A549 treated with CORT108297 at 1 μM for 4 hours (cell line): Measurements from ENCODE around the gene SLMAP. TPM values are rescaled to one million over a fixed set of nuclear protein-coding genes. Genes with fewer than 3 reads are reported as not detected.

Experiments used
- total RNA-seq: library from RNA; stranded (reverse); fragments of 200-300 nt; extraction: Qiagen RNA extraction; gene quantifications from 5 replicates; pipeline ENCODE4 v1.2.3, GENCODE V29; 2022

The SLMAP gene, protein sequence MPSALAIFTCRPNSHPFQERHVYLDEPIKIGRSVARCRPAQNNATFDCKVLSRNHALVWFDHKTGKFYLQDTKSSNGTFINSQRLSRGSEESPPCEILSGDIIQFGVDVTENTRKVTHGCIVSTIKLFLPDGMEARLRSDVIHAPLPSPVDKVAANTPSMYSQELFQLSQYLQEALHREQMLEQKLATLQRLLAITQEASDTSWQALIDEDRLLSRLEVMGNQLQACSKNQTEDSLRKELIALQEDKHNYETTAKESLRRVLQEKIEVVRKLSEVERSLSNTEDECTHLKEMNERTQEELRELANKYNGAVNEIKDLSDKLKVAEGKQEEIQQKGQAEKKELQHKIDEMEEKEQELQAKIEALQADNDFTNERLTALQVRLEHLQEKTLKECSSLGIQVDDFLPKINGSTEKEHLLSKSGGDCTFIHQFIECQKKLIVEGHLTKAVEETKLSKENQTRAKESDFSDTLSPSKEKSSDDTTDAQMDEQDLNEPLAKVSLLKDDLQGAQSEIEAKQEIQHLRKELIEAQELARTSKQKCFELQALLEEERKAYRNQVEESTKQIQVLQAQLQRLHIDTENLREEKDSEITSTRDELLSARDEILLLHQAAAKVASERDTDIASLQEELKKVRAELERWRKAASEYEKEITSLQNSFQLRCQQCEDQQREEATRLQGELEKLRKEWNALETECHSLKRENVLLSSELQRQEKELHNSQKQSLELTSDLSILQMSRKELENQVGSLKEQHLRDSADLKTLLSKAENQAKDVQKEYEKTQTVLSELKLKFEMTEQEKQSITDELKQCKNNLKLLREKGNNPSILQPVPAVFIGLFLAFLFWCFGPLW
- 21.3 to 28.5 TPM (median 25.8 TPM) in 5 replicates for total RNA-seq

GRCh38 chr3:57755741-57756527 is at the start of gene SLMAP:
Gene SLMAP, plus strand, starts transcription at chr3:57756309. Its CDS starts 1,343 bp downstream, at chr3:57757652.

Other genes with a start within 250 kb of the SLMAP start
- gene DNAH12, start 212.0 kb upstream of the SLMAP start, total RNA-seq: 0.03 to 0.15 TPM (median 0.13 TPM) in 5 replicates
- 13.5 to 16.6 TPM (median 14.6 TPM) in 5 replicates for gene PDE12, start 200.0 kb upstream of the SLMAP start, total RNA-seq
- gene ARF4, start 159.0 kb upstream of the SLMAP start, total RNA-seq: 161 to 172 TPM (median 167 TPM) in 5 replicates
- 5.5 to 6.7 TPM (median 6.6 TPM) in 5 replicates for gene DENND6A, start 63.2 kb upstream of the SLMAP start, total RNA-seq